ENCODE measurements around the gene SEMA6C. TPM values are rescaled to one million over a fixed set of nuclear protein-coding genes. Genes with fewer than 3 reads are reported as not detected.

The SEMA6C gene
- total and polyA plus RNA-seq, 2 of the 13 experiments (the other 11 are each of a cell fraction or from before 2014, with no cell fraction given), result 1.4 to 2.9 TPM

GRCh38 chr1:151165738-151166504 lies 19.5 kb upstream of the SEMA6C start, which contains the start of the genes LYSMD1 and SCNM1 (continued):
- TF ChIP-seq ZNF382 (CRISPR knock-in tag; IDR thresholded peaks at IDR 0.05; ENCODE audit: borderline replicate concordance) (no peak), JUN (CRISPR knock-in tag; IDR thresholded peaks at IDR 0.05) (0 out of 2 replicates have a peak, but pooled peaks have one; percentile 28), ZNF546 (CRISPR knock-in tag; conservative IDR thresholded peaks at IDR 0.05) (no peak), TP53 (CRISPR knock-in tag; conservative IDR thresholded peaks at IDR 0.05) (peak; percentile 71; the same call in 1 of the 2 replicates), ZMAT3 (CRISPR knock-in tag; conservative IDR thresholded peaks at IDR 0.05) (peak; percentile 81; the same call in 1 of the 2 replicates), NAIF1 (CRISPR knock-in tag; IDR thresholded peaks at IDR 0.05; ENCODE audit: borderline replicate concordance) (no peak; the same call in 1 of the 2 replicates), ZNF841 (CRISPR knock-in tag; IDR thresholded peaks at IDR 0.05; ENCODE audit: borderline replicate concordance) (no peak), DNMT1 (CRISPR knock-in tag; IDR thresholded peaks at IDR 0.05) (peak; percentile 82; the same call in 1 of the 2 replicates), KAT8 (CRISPR knock-in tag; IDR thresholded peaks at IDR 0.05) (peak; percentile 99), MIER3 (CRISPR knock-in tag; IDR thresholded peaks at IDR 0.05; ENCODE audit: borderline replicate concordance) (peak; percentile 88), EZH2 (conservative IDR thresholded peaks at IDR 0.05; ENCODE audit: low read depth, low read length) (no peak), ZNF33B (CRISPR knock-in tag; IDR thresholded peaks at IDR 0.05) (no peak), AKAP8 (CRISPR knock-in tag; IDR thresholded peaks at IDR 0.05) (no peak), NRL (CRISPR knock-in tag; IDR thresholded peaks at IDR 0.05; ENCODE audit: borderline replicate concordance) (peak; percentile 89), ZNF326 (CRISPR knock-in tag; IDR thresholded peaks at IDR 0.05; ENCODE audit: borderline replicate concordance) (no peak), THAP9 (CRISPR knock-in tag; IDR thresholded peaks at IDR 0.05; ENCODE audit: borderline replicate concordance) (peak; percentile 94), ZFP91 (CRISPR knock-in tag; IDR thresholded peaks at IDR 0.05; ENCODE audit: borderline replicate concordance) (peak; percentile 84; the same call in 1 of the 2 replicates), ZNF674 (CRISPR knock-in tag; IDR thresholded peaks at IDR 0.05; ENCODE audit: low read depth) (0 out of 2 replicates have a peak, but pooled peaks have one; percentile 48), MTA1 (CRISPR knock-in tag; IDR thresholded peaks at IDR 0.05; ENCODE audit: borderline replicate concordance) (no peak), IRF1 (CRISPR knock-in tag; IDR thresholded peaks at IDR 0.05; ENCODE audit: low read depth) (no peak), STAT6 (CRISPR knock-in tag; IDR thresholded peaks at IDR 0.05; ENCODE audit: borderline replicate concordance) (0 out of 2 replicates have a peak, but pooled peaks have one; percentile 74)
